Neural cell (in vitro differentiated cells): ENCODE data around the gene PLIN3. TPM values are rescaled to one million over a fixed set of nuclear protein-coding genes. Genes with fewer than 3 reads are reported as not detected.
"Not testable (repeated sequence)": the region's sequence is repeated elsewhere in the genome, so short reads cannot be mapped to it uniquely, and the experiment has no call there.

ENCODE experiments used
- H2AFZ ChIP-seq: fragments of 200-600, 300-800 bp; sonication (generic), shearing (Covaris generic); 2 replicates; pipeline ENCODE4 v1.6.0; 2014; ENCODE audit warnings: low read depth, mild to moderate bottlenecking, antibody characterized with exemption, low read length, moderate library complexity
- H3F3A ChIP-seq: fragments of 200-600 bp; shearing (Covaris generic); 2 replicates; pipeline ENCODE4 v1.6.1; 2016; ENCODE audit warnings: mild to moderate bottlenecking, moderate library complexity, mixed read lengths, antibody characterized with exemption, low read length; ENCODE audit not compliant: insufficient read depth, poor library complexity, severe bottlenecking
- H3K27ac ChIP-seq: fragments of 200-600, 300-800 bp; sonication (generic), shearing (Covaris generic); 2 replicates; pipeline ENCODE4 v1.5.1; 2014; ENCODE audit warnings: mild to moderate bottlenecking, low read length, moderate library complexity
- H3K27me3 ChIP-seq: fragments of 300-800, 200-600 bp; sonication (generic), shearing (Covaris generic); 2 replicates; pipeline ENCODE4 v1.6.0; 2014; ENCODE audit warnings: mild to moderate bottlenecking, low read depth, low read length, moderate library complexity; ENCODE audit not compliant: insufficient read depth
- H3K36me3 ChIP-seq: fragments of 300-800, 200-600 bp; sonication (generic), shearing (Covaris generic); 2 replicates; pipeline ENCODE4 v1.5.1; 2014; ENCODE audit warnings: mild to moderate bottlenecking, antibody characterized with exemption, low read length, moderate library complexity; ENCODE audit not compliant: insufficient read depth
- H3K4me2 ChIP-seq: fragments of 300-800, 200-600 bp; sonication (generic), shearing (Covaris generic); 2 replicates; pipeline ENCODE4 v1.6.0; 2014; ENCODE audit warnings: mild to moderate bottlenecking, low read length
- H3K4me3 ChIP-seq: fragments of 300-800, 200-600 bp; sonication (generic), shearing (Covaris generic); 2 replicates; pipeline ENCODE4 v1.5.1; 2014; ENCODE audit warnings: mild to moderate bottlenecking, low read length, moderate library complexity
- H3K79me2 ChIP-seq: fragments of 200-600 bp; shearing (Covaris generic); replicated peaks from 2 replicates; pipeline ENCODE4 v1.6.0; 2014; ENCODE audit warnings: mild to moderate bottlenecking, low read length, moderate library complexity; ENCODE audit not compliant: insufficient read depth
- H3K9ac ChIP-seq: fragments of 300-800, 200-600 bp; sonication (generic), shearing (Covaris generic); 2 replicates; pipeline ENCODE4 v1.6.1; 2016; ENCODE audit warnings: mild to moderate bottlenecking, low read length, mixed read lengths
- H3K9me2 ChIP-seq: fragments of 200-600 bp; shearing (Covaris generic); 2 replicates; pipeline ENCODE4 v1.6.1; 2016; ENCODE audit warnings: mild to moderate bottlenecking, low read length, mixed read lengths; ENCODE audit not compliant: insufficient read depth
- H3K9me3 ChIP-seq: fragments of 200-600, 300-800 bp; sonication (generic), shearing (Covaris generic); 2 replicates; pipeline ENCODE4 v1.6.1; 2016; ENCODE audit warnings: mild to moderate bottlenecking, mixed run types, low read length, moderate library complexity, mixed read lengths
- H4K20me1 ChIP-seq: fragments of 200-600 bp; shearing (Covaris generic); 2 replicates; pipeline ENCODE4 v1.6.1; 2016; ENCODE audit warnings: mild to moderate bottlenecking, mixed run types; ENCODE audit not compliant: insufficient read depth
- CTCF ChIP-seq: fragments of 450-650 bp; IDR thresholded peaks from 2 replicates; pipeline ENCODE4 v1.5.1; 2014; ENCODE audit warnings: antibody characterized with exemption, mild to moderate bottlenecking, moderate library complexity; ENCODE audit not compliant: poor library complexity, severe bottlenecking
- EP300 ChIP-seq: fragments of 450-650 bp; conservative IDR thresholded peaks from 2 replicates; pipeline ENCODE4 v1.6.1; 2014; ENCODE audit warnings: antibody characterized with exemption, mild to moderate bottlenecking, moderate library complexity; ENCODE audit not compliant: poor library complexity, severe bottlenecking
- EZH2 ChIP-seq: fragments of 200-600, 300-800 bp; shearing (Covaris generic), sonication (generic); IDR thresholded peaks from 2 replicates; pipeline ENCODE4 v1.6.1; 2014; ENCODE audit warnings: antibody characterized with exemption, low read length, borderline replicate concordance, mild to moderate bottlenecking; ENCODE audit not compliant: insufficient read depth, poor library complexity, severe bottlenecking
- POLR2AphosphoS5 ChIP-seq: IDR thresholded peaks from 2 replicates; pipeline ENCODE4 v1.6.1; 2012
- RAD21 ChIP-seq: fragments of 450-650 bp; conservative IDR thresholded peaks from 2 replicates; pipeline ENCODE4 v1.6.1; 2014; ENCODE audit warnings: antibody characterized with exemption, mild to moderate bottlenecking, moderate library complexity
- REST ChIP-seq: IDR thresholded peaks from 2 replicates; pipeline ENCODE4 v1.6.1; 2012; ENCODE audit warnings: borderline replicate concordance
- SMC3 ChIP-seq: fragments of 450-650 bp; conservative IDR thresholded peaks from 2 replicates; pipeline ENCODE4 v1.6.1; 2014; ENCODE audit warnings: antibody characterized with exemption, mild to moderate bottlenecking, moderate library complexity; ENCODE audit not compliant: poor library complexity
- TAF1 ChIP-seq: IDR thresholded peaks from 2 replicates; pipeline ENCODE4 v1.6.1; 2012; ENCODE audit warnings: low read depth
- polyA plus RNA-seq: library from polyadenylated mRNA; depleted of rRNA; stranded (reverse); fragments of >200 nt; gene quantifications from 2 replicates; pipeline ENCODE4 v1.2.3, GENCODE V29; 2014

Gene PLIN3
- polyA plus RNA-seq, 1 donor from 2014 or later, result 0.71 TPM

GRCh38 chr19:4847190-4847973, 20.1 kb downstream of the PLIN3 start:
- no peaks in the 10 kb centered on the region for H3K79me2 ChIP-seq
- H3K9ac ChIP-seq, result no peak overlapping the region
- no peaks in the 10 kb centered on the region for H3K9me3 ChIP-seq
- no peak overlapping the region for H3K4me2 ChIP-seq
- no peak overlapping the region for H3K4me3 ChIP-seq
- H2AFZ ChIP-seq, result no peak overlapping the region
- H3K36me3 ChIP-seq, result no peaks in the 10 kb centered on the region
- TF ChIP-seq POLR2AphosphoS5, result no peak
- no peak for TF ChIP-seq CTCF
- TF ChIP-seq REST, result no peak
- TF ChIP-seq EP300, result no peak
- TF ChIP-seq EZH2, result no peak
- no peak for TF ChIP-seq RAD21
- H4K20me1 ChIP-seq, result no peaks in the 10 kb centered on the region
- H3K27ac ChIP-seq, result no peak overlapping the region
- no peaks in the 10 kb centered on the region for H3K9me2 ChIP-seq
- no peaks in the 10 kb centered on the region for H3K27me3 ChIP-seq
- no peaks in the 10 kb centered on the region for H3F3A ChIP-seq

GRCh38 chr19:4845975-4846374, 21.5 kb downstream of the PLIN3 start:
- not testable (repeated sequence) for H3K27me3 ChIP-seq, H3F3A ChIP-seq, H3K4me2 ChIP-seq, H3K9me2 ChIP-seq, H3K9ac ChIP-seq, H3K27ac ChIP-seq, H3K9me3 ChIP-seq, H3K4me3 ChIP-seq, H4K20me1 ChIP-seq, H2AFZ ChIP-seq, H3K79me2 ChIP-seq, H3K36me3 ChIP-seq

- Histone ChIP-seq H3K79me2 (no peaks in the 10 kb centered on the region), H3K9me3 (no peaks in the 10 kb centered on the region), H3K27me3 (no peaks in the 10 kb centered on the region), H3K36me3 (no peaks in the 10 kb centered on the region), H4K20me1 (no peaks in the 10 kb centered on the region), H3K9me2 (no peaks in the 10 kb centered on the region), H3K27ac (no peak overlapping the region), H3K4me2 (no peak overlapping the region), H2AFZ (no peak overlapping the region), H3F3A (no peaks in the 10 kb centered on the region), H3K9ac (no peak overlapping the region), H3K4me3 (no peak overlapping the region)
- TF ChIP-seq RAD21 (no peak), POLR2AphosphoS5 (no peak), REST (no peak), CTCF (no peak), SMC3 (no peak), TAF1 (no peak), EZH2 (no peak), EP300 (no peak)
These were observed 22.9 kb downstream of the PLIN3 start for GRCh38 chr19:4844348-4845179.
